HEK293 (cell line): ENCODE data around the gene AFAP1L2.

Source experiments
- CTCF ChIA-PET: fragments of 350-600 bp; formaldehyde crosslinking; extraction: SDS; loops from one replicate; lab custom pipeline; 2021; ENCODE audit warnings: antibody characterized with exemption; lab: Yijun Ruan, JAX
- POLR2A ChIA-PET: fragments of 300-600 bp; formaldehyde crosslinking; extraction: SDS; loops from one replicate; lab custom pipeline; 2020; ENCODE audit warnings: antibody characterized with exemption, inconsistent platforms; lab: Yijun Ruan, JAX
- H3K27ac ChIP-seq: fragments of 200-500 bp; sonication (Bioruptor generic); 2 replicates; pipeline ENCODE4 v1.5.1; 2014; ENCODE audit warnings: low read depth, low read length, control low read depth, inconsistent platforms; ENCODE audit errors: extremely low read depth
- H3K36me3 ChIP-seq, 2 experiments: fragments of 200-500 bp in 1 of 2; sonication (Bioruptor generic) in 1 of 2; 1 replicate in 1 of 2; 2 replicates in 1 of 2; pipeline ENCODE4 v1.5.1; 2014 to 2017; ENCODE audit warnings: inconsistent platforms in 2 of 2, low read length in 2 of 2; ENCODE audit not compliant: control insufficient read depth in 2 of 2, insufficient read depth in 1 of 2
- H3K4me1 ChIP-seq: fragments of 200-500 bp; sonication (Bioruptor generic); 2 replicates; pipeline ENCODE4 v1.5.1; 2014; ENCODE audit warnings: mild to moderate bottlenecking, low read length, inconsistent platforms; ENCODE audit not compliant: control insufficient read depth, insufficient read depth
- H3K4me3 ChIP-seq: 2 replicates; pipeline ENCODE4 v1.5.1; 2011; ENCODE audit warnings: low read depth, mild to moderate bottlenecking, control low read depth, low read length, moderate library complexity
- H3K9me3 ChIP-seq: fragments of 200-500 bp; sonication (Bioruptor generic); 2 replicates; pipeline ENCODE4 v1.5.1; 2014; ENCODE audit warnings: low read depth, low read length, inconsistent platforms; ENCODE audit not compliant: control insufficient read depth, insufficient read depth
- FEZF1 ChIP-seq: fragments of 450-650 bp; formaldehyde crosslinking; IDR thresholded peaks from 2 replicates; pipeline ENCODE4 v1.5.1; 2016; ENCODE audit warnings: missing biosample characterization, missing genetic modification characterization
- MZF1 ChIP-seq: fragments of 450-650 bp; formaldehyde crosslinking; IDR thresholded peaks from 2 replicates; pipeline ENCODE4 v1.5.1; 2017; ENCODE audit warnings: missing biosample characterization, missing genetic modification characterization, borderline replicate concordance
- OSR2 ChIP-seq: fragments of 450-650 bp; formaldehyde crosslinking; IDR thresholded peaks from 2 replicates; pipeline ENCODE4 v1.5.1; 2016; ENCODE audit warnings: missing biosample characterization, missing genetic modification characterization
- SP2 ChIP-seq: fragments of 450-650 bp; formaldehyde crosslinking; IDR thresholded peaks from 2 replicates; pipeline ENCODE4 v1.5.1; 2016; ENCODE audit warnings: missing biosample characterization, missing genetic modification characterization
- SP3 ChIP-seq: fragments of 450-650 bp; formaldehyde crosslinking; IDR thresholded peaks from 2 replicates; pipeline ENCODE4 v1.5.1; 2016; ENCODE audit warnings: missing biosample characterization, missing genetic modification characterization
- SP7 ChIP-seq: fragments of 450-650 bp; formaldehyde crosslinking; IDR thresholded peaks from 2 replicates; pipeline ENCODE4 v1.5.1; 2016; ENCODE audit warnings: missing biosample characterization, missing genetic modification characterization
- ZBTB20 ChIP-seq: fragments of 450-650 bp; formaldehyde crosslinking; IDR thresholded peaks from 2 replicates; pipeline ENCODE4 v1.5.1; 2016; ENCODE audit warnings: missing biosample characterization, missing genetic modification characterization
- ZNF112 ChIP-seq: fragments of 450-650 bp; formaldehyde crosslinking; IDR thresholded peaks from 2 replicates; pipeline ENCODE4 v1.5.0; 2017; ENCODE audit warnings: missing biosample characterization, missing genetic modification characterization
- ZNF138 ChIP-seq: fragments of 450-650 bp; formaldehyde crosslinking; IDR thresholded peaks from 2 replicates; pipeline ENCODE4 v1.5.1; 2016; ENCODE audit warnings: missing biosample characterization, missing genetic modification characterization, borderline replicate concordance
- ZNF146 ChIP-seq: fragments of 450-650 bp; formaldehyde crosslinking; IDR thresholded peaks from 2 replicates; pipeline ENCODE4 v1.5.1; 2016; ENCODE audit warnings: missing biosample characterization, missing genetic modification characterization
- ZNF157 ChIP-seq: fragments of 450-650 bp; formaldehyde crosslinking; IDR thresholded peaks from 2 replicates; pipeline ENCODE4 v1.5.1; 2016; ENCODE audit warnings: missing biosample characterization, missing genetic modification characterization
- ZNF19 ChIP-seq: fragments of 450-650 bp; formaldehyde crosslinking; IDR thresholded peaks from 2 replicates; pipeline ENCODE4; 2016; ENCODE audit warnings: missing biosample characterization, missing genetic modification characterization, low read depth
- ZNF23 ChIP-seq: fragments of 450-650 bp; formaldehyde crosslinking; IDR thresholded peaks from 2 replicates; pipeline ENCODE4 v1.5.1; 2016; ENCODE audit warnings: missing biosample characterization, missing genetic modification characterization, borderline replicate concordance
- ZNF335 ChIP-seq: fragments of 450-650 bp; formaldehyde crosslinking; conservative IDR thresholded peaks from 2 replicates; pipeline ENCODE4 v1.5.1; 2016; ENCODE audit warnings: missing biosample characterization, missing genetic modification characterization
- ZNF366 ChIP-seq: fragments of 450-650 bp; formaldehyde crosslinking; conservative IDR thresholded peaks from 2 replicates; pipeline ENCODE4 v1.5.1; 2016; ENCODE audit warnings: missing biosample characterization, missing genetic modification characterization
- ZNF416 ChIP-seq: fragments of 450-650 bp; formaldehyde crosslinking; IDR thresholded peaks from 2 replicates; pipeline ENCODE4 v1.5.1; 2016; ENCODE audit warnings: missing biosample characterization, missing genetic modification characterization
- ZNF561 ChIP-seq: fragments of 450-650 bp; IDR thresholded peaks from 2 replicates; pipeline ENCODE4 v1.5.1; 2018; ENCODE audit warnings: missing biosample characterization, missing genetic modification characterization, borderline replicate concordance
- ZNF660 ChIP-seq: fragments of 450-650 bp; IDR thresholded peaks from 2 replicates; pipeline ENCODE4 v1.5.1; 2018; ENCODE audit warnings: missing biosample characterization, mild to moderate bottlenecking, missing genetic modification characterization
- ZNF701 ChIP-seq: fragments of 450-650 bp; formaldehyde crosslinking; IDR thresholded peaks from 2 replicates; pipeline ENCODE4 v1.5.1; 2016; ENCODE audit warnings: missing biosample characterization, missing genetic modification characterization
- ZXDB ChIP-seq: fragments of 450-650 bp; formaldehyde crosslinking; IDR thresholded peaks from 2 replicates; pipeline ENCODE4 v1.5.1; 2016; ENCODE audit warnings: missing biosample characterization, missing genetic modification characterization
- TF ChIP-seq, protein P1 (sequence below): fragments of 450-650 bp; formaldehyde crosslinking; IDR thresholded peaks from 2 replicates; pipeline ENCODE4 v1.5.1; 2017; ENCODE audit warnings: missing biosample characterization, missing genetic modification characterization
- TF ChIP-seq, protein P2 (sequence below): fragments of 450-650 bp; formaldehyde crosslinking; IDR thresholded peaks from 2 replicates; pipeline ENCODE4 v1.5.1; 2016; ENCODE audit warnings: missing biosample characterization, missing genetic modification characterization
- TF ChIP-seq, protein P3 (sequence below): fragments of 450-650 bp; formaldehyde crosslinking; conservative IDR thresholded peaks from 2 replicates; pipeline ENCODE4 v1.5.1; 2016; ENCODE audit warnings: low read depth, missing biosample characterization, missing genetic modification characterization
- TF ChIP-seq, protein P4 (sequence below): fragments of 450-650 bp; formaldehyde crosslinking; IDR thresholded peaks from 2 replicates; pipeline ENCODE4 v1.5.1; 2016; ENCODE audit warnings: missing biosample characterization, missing genetic modification characterization, borderline replicate concordance

Gene AFAP1L2

DNA sequence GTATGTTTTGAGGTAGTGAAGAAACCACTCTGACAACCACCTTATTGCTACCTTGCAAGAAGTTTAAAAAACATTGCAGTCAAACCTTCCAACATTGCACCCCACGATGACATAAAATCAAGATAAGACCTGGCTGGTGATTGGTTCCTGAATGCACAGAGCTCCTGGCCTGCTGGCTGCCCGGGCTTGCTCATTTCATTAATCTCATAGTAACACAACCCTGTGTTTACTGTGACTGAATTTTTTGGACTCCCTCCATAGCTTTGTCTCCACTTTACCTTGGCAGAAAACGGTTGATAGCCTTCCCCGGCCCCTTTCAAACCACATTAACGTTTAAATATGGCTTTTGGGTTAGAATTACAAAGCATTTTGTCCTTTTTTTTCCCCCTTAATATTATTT, 137.8 kb downstream of the AFAP1L2 start (continued):
- no peak for TF ChIP-seq ZNF19 (tag by site-specific recombination)
- TF ChIP-seq, protein P1, sequence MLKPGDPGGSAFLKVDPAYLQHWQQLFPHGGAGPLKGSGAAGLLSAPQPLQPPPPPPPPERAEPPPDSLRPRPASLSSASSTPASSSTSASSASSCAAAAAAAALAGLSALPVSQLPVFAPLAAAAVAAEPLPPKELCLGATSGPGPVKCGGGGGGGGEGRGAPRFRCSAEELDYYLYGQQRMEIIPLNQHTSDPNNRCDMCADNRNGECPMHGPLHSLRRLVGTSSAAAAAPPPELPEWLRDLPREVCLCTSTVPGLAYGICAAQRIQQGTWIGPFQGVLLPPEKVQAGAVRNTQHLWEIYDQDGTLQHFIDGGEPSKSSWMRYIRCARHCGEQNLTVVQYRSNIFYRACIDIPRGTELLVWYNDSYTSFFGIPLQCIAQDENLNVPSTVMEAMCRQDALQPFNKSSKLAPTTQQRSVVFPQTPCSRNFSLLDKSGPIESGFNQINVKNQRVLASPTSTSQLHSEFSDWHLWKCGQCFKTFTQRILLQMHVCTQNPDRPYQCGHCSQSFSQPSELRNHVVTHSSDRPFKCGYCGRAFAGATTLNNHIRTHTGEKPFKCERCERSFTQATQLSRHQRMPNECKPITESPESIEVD (tag by site-specific recombination): peak; percentile 72
- no peak for TF ChIP-seq ZNF146 (tag by site-specific recombination)
- TF ChIP-seq ZXDB (tag by site-specific recombination): 0 out of 2 replicates have a peak, but pooled peaks have one; percentile 11
- peak; percentile 29; the same call in 1 of the 2 replicates for TF ChIP-seq OSR2
- TF ChIP-seq, protein P2, sequence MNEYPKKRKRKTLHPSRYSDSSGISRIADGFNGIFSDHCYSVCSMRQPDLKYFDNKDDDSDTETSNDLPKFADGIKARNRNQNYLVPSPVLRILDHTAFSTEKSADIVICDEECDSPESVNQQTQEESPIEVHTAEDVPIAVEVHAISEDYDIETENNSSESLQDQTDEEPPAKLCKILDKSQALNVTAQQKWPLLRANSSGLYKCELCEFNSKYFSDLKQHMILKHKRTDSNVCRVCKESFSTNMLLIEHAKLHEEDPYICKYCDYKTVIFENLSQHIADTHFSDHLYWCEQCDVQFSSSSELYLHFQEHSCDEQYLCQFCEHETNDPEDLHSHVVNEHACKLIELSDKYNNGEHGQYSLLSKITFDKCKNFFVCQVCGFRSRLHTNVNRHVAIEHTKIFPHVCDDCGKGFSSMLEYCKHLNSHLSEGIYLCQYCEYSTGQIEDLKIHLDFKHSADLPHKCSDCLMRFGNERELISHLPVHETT (tag by site-specific recombination): no peak
- no peak for TF ChIP-seq ZNF157
- peak; percentile 97 for TF ChIP-seq FEZF1 (tag by site-specific recombination)
- TF ChIP-seq ZNF701 (tag by site-specific recombination): no peak
- no peak for TF ChIP-seq SP2 (tag by site-specific recombination)
- no peak for TF ChIP-seq ZNF138 (tag by site-specific recombination)
- TF ChIP-seq SP7 (tag by site-specific recombination): peak; percentile 45
- TF ChIP-seq ZNF335 (tag by site-specific recombination): no peak
- TF ChIP-seq, protein P3, sequence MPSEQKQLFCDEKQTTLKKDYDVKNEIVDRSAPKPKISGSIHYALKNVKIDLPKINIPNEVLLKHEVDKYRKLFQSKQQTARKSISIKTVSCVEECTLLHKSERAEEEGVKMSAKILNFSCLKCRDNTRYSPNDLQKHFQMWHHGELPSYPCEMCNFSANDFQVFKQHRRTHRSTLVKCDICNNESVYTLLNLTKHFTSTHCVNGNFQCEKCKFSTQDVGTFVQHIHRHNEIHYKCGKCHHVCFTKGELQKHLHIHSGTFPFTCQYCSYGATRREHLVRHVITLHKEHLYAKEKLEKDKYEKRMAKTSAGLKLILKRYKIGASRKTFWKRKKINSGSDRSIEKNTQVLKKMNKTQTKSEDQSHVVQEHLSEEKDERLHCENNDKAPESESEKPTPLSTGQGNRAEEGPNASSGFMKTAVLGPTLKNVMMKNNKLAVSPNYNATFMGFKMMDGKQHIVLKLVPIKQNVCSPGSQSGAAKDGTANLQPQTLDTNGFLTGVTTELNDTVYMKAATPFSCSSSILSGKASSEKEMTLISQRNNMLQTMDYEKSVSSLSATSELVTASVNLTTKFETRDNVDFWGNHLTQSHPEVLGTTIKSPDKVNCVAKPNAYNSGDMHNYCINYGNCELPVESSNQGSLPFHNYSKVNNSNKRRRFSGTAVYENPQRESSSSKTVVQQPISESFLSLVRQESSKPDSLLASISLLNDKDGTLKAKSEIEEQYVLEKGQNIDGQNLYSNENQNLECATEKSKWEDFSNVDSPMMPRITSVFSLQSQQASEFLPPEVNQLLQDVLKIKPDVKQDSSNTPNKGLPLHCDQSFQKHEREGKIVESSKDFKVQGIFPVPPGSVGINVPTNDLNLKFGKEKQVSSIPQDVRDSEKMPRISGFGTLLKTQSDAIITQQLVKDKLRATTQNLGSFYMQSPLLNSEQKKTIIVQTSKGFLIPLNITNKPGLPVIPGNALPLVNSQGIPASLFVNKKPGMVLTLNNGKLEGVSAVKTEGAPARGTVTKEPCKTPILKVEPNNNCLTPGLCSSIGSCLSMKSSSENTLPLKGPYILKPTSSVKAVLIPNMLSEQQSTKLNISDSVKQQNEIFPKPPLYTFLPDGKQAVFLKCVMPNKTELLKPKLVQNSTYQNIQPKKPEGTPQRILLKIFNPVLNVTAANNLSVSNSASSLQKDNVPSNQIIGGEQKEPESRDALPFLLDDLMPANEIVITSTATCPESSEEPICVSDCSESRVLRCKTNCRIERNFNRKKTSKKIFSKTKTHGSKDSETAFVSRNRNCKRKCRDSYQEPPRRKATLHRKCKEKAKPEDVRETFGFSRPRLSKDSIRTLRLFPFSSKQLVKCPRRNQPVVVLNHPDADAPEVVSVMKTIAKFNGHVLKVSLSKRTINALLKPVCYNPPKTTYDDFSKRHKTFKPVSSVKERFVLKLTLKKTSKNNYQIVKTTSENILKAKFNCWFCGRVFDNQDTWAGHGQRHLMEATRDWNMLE: 0 out of 2 replicates have a peak, but pooled peaks have one; percentile 42
- TF ChIP-seq ZNF561: peak; percentile 70; the same call in 1 of the 2 replicates
- TF ChIP-seq ZNF660: peak; percentile 85; the same call in 1 of the 2 replicates
- TF ChIP-seq MZF1 (tag by site-specific recombination): peak; percentile 45; the same call in 1 of the 2 replicates
- no peak for TF ChIP-seq ZNF416

DNA sequence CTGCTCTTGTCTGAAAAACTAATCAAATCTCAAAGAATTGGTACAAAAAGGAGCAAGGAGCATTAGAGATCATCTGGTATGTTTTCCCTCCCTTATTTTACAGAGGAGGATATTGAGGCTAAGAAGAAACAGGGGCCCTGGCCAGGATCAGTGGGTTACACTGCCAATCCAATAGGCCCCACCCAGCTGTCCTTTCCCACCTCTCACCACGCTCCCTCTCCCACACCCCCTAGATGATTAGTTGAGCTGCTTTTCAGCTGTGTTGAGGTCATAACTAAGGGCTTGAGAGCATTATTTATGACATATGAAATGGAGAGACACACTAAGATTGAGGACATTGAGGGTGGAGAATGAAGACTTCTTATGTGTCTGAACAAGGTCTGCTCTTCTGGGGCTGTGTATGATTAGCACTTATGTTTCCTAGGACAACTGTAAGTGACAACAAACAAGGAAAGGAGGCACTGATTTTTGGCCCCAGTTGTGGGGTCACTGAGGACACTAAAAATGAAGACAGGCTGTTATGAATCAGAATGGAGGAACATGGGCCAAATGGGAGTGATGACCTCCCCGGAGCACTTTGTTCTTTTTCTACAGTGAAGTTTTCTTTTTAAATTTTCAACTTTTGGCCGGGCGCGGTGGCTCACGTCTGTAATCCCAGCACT, 138.8 kb downstream of the AFAP1L2 start:
- ChIA-PET CTCF (interaction anchor here (0.7 kb wide), 1 partner anchor 230 kb away, joined by 4 read pairs; no protein-coding TSS in a partner anchor), POLR2A (no interaction called here)
- Histone ChIP-seq H3K9me3 (no peaks in the 10 kb centered on the region), H3K36me3 (no peaks in the 10 kb centered on the region), H3K4me1 (no peaks in the 10 kb centered on the region), H3K4me3 (no peak overlapping the region), H3K27ac (no peak overlapping the region)
- TF ChIP-seq OSR2 (no peak), SP3 (tag by site-specific recombination) (no peak), ZNF138 (tag by site-specific recombination) (no peak), ZNF112 (no peak), ZBTB20 (tag by site-specific recombination) (no peak), ZNF23 (tag by site-specific recombination) (no peak), ZNF366 (tag by site-specific recombination) (no peak)
- TF ChIP-seq, protein P4, sequence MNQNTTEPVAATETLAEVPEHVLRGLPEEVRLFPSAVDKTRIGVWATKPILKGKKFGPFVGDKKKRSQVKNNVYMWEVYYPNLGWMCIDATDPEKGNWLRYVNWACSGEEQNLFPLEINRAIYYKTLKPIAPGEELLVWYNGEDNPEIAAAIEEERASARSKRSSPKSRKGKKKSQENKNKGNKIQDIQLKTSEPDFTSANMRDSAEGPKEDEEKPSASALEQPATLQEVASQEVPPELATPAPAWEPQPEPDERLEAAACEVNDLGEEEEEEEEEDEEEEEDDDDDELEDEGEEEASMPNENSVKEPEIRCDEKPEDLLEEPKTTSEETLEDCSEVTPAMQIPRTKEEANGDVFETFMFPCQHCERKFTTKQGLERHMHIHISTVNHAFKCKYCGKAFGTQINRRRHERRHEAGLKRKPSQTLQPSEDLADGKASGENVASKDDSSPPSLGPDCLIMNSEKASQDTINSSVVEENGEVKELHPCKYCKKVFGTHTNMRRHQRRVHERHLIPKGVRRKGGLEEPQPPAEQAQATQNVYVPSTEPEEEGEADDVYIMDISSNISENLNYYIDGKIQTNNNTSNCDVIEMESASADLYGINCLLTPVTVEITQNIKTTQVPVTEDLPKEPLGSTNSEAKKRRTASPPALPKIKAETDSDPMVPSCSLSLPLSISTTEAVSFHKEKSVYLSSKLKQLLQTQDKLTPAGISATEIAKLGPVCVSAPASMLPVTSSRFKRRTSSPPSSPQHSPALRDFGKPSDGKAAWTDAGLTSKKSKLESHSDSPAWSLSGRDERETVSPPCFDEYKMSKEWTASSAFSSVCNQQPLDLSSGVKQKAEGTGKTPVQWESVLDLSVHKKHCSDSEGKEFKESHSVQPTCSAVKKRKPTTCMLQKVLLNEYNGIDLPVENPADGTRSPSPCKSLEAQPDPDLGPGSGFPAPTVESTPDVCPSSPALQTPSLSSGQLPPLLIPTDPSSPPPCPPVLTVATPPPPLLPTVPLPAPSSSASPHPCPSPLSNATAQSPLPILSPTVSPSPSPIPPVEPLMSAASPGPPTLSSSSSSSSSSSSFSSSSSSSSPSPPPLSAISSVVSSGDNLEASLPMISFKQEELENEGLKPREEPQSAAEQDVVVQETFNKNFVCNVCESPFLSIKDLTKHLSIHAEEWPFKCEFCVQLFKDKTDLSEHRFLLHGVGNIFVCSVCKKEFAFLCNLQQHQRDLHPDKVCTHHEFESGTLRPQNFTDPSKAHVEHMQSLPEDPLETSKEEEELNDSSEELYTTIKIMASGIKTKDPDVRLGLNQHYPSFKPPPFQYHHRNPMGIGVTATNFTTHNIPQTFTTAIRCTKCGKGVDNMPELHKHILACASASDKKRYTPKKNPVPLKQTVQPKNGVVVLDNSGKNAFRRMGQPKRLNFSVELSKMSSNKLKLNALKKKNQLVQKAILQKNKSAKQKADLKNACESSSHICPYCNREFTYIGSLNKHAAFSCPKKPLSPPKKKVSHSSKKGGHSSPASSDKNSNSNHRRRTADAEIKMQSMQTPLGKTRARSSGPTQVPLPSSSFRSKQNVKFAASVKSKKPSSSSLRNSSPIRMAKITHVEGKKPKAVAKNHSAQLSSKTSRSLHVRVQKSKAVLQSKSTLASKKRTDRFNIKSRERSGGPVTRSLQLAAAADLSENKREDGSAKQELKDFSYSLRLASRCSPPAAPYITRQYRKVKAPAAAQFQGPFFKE (tag by site-specific recombination): no peak
